ENCODE measurements around the gene NAT9.

NAT9 gene

GRCh38 chr17:74757502-74757901 is 18.6 kb downstream of the NAT9 start:
- no peak overlapping the region for H2AFZ ChIP-seq (ENCODE audit: low read length)
- no peak overlapping the region for H3K4me2 ChIP-seq (ENCODE audit: low read length)
- H3K4me1 ChIP-seq (ENCODE audit: insufficient read depth, low read length, severe bottlenecking): peaks cover 7% of the 10 kb centered on the region
- H3F3A ChIP-seq (ENCODE audit: insufficient read depth, low read length): no peaks in the 10 kb centered on the region
- H4K20me1 ChIP-seq (ENCODE audit: insufficient read depth, low read length): no peaks in the 10 kb centered on the region
- no peaks in the 10 kb centered on the region for H3K9me3 ChIP-seq (ENCODE audit: low read length)
- H3K9ac ChIP-seq (ENCODE audit: low read length): no peak overlapping the region
- H3K9me2 ChIP-seq (ENCODE audit: low read depth, low read length): no peaks in the 10 kb centered on the region
- no peak for TF ChIP-seq EZH2 (IDR thresholded peaks at IDR 0.05; ENCODE audit: borderline replicate concordance, low read length)
- TF ChIP-seq CTCF (IDR thresholded peaks at IDR 0.05; ENCODE audit: low read length): no peak
- no peak overlapping the region for H3K4me3 ChIP-seq (ENCODE audit: low read depth, low read length, poor library complexity, severe bottlenecking)
- H3K36me3 ChIP-seq (ENCODE audit: insufficient read depth, low read length): no peaks in the 10 kb centered on the region
- no peaks in the 10 kb centered on the region for H3K79me2 ChIP-seq (ENCODE audit: insufficient read depth, low read length)
- no peak overlapping the region for H3K27ac ChIP-seq (ENCODE audit: low read depth, low read length, poor library complexity, severe bottlenecking)
- no peaks in the 10 kb centered on the region for H3K27me3 ChIP-seq (ENCODE audit: insufficient read depth, low read length)

GRCh38 chr17:74756891-74757290 is 19.3 kb downstream of the NAT9 start:
- Histone ChIP-seq H3K9ac (ENCODE audit: low read length) (no peak overlapping the region), H3K4me1 (ENCODE audit: insufficient read depth, low read length, severe bottlenecking) (peaks cover 7% of the 10 kb centered on the region), H3K4me2 (ENCODE audit: low read length) (no peak overlapping the region), H3K27me3 (ENCODE audit: insufficient read depth, low read length) (no peaks in the 10 kb centered on the region), H3K4me3 (ENCODE audit: low read depth, low read length, poor library complexity, severe bottlenecking) (no peak overlapping the region), H3K9me2 (ENCODE audit: low read depth, low read length) (no peaks in the 10 kb centered on the region), H4K20me1 (ENCODE audit: insufficient read depth, low read length) (no peaks in the 10 kb centered on the region), H3K36me3 (ENCODE audit: insufficient read depth, low read length) (no peaks in the 10 kb centered on the region), H2AFZ (ENCODE audit: low read length) (no peak overlapping the region), H3F3A (ENCODE audit: insufficient read depth, low read length) (no peaks in the 10 kb centered on the region), H3K9me3 (ENCODE audit: low read length) (no peaks in the 10 kb centered on the region), H3K27ac (ENCODE audit: low read depth, low read length, poor library complexity, severe bottlenecking) (no peak overlapping the region), H3K79me2 (ENCODE audit: insufficient read depth, low read length) (no peaks in the 10 kb centered on the region)
- TF ChIP-seq CTCF (IDR thresholded peaks at IDR 0.05; ENCODE audit: low read length): no peak
- no peak for TF ChIP-seq EZH2 (IDR thresholded peaks at IDR 0.05; ENCODE audit: borderline replicate concordance, low read length)

GRCh38 chr17:74755533-74755932 is 20.6 kb downstream of the NAT9 start:
- Histone ChIP-seq H3K9me2 (ENCODE audit: low read depth, low read length) (no peaks in the 10 kb centered on the region), H3K9ac (ENCODE audit: low read length) (no peak overlapping the region), H3K79me2 (ENCODE audit: insufficient read depth, low read length) (no peaks in the 10 kb centered on the region), H3K4me3 (ENCODE audit: low read depth, low read length, poor library complexity, severe bottlenecking) (no peak overlapping the region), H3F3A (ENCODE audit: insufficient read depth, low read length) (no peaks in the 10 kb centered on the region), H2AFZ (ENCODE audit: low read length) (no peak overlapping the region), H4K20me1 (ENCODE audit: insufficient read depth, low read length) (no peaks in the 10 kb centered on the region), H3K4me2 (ENCODE audit: low read length) (no peak overlapping the region), H3K36me3 (ENCODE audit: insufficient read depth, low read length) (no peaks in the 10 kb centered on the region), H3K9me3 (ENCODE audit: low read length) (no peaks in the 10 kb centered on the region), H3K4me1 (ENCODE audit: insufficient read depth, low read length, severe bottlenecking) (peaks cover 7% of the 10 kb centered on the region), H3K27me3 (ENCODE audit: insufficient read depth, low read length) (no peaks in the 10 kb centered on the region), H3K27ac (ENCODE audit: low read depth, low read length, poor library complexity, severe bottlenecking) (no peak overlapping the region)
- TF ChIP-seq EZH2 (IDR thresholded peaks at IDR 0.05; ENCODE audit: borderline replicate concordance, low read length): no peak
- TF ChIP-seq CTCF (IDR thresholded peaks at IDR 0.05; ENCODE audit: low read length): no peak

All from OCI-LY1 (cell line).